GM21423 (cell line): ENCODE measurements around the gene FKBP9.
"Not testable (repeated sequence)": the region's sequence is repeated elsewhere in the genome, so short reads cannot be mapped to it uniquely, and the experiment has no call there.

Experiments
- ATAC-seq: cut with Tn5 transposase; IDR thresholded peaks from one replicate; pipeline ENCODE4 v1.9.1; 2021; ENCODE audit warnings: mild to moderate bottlenecking, moderate library complexity; ENCODE audit not compliant: unreplicated experiment

The FKBP9 gene

DNA sequence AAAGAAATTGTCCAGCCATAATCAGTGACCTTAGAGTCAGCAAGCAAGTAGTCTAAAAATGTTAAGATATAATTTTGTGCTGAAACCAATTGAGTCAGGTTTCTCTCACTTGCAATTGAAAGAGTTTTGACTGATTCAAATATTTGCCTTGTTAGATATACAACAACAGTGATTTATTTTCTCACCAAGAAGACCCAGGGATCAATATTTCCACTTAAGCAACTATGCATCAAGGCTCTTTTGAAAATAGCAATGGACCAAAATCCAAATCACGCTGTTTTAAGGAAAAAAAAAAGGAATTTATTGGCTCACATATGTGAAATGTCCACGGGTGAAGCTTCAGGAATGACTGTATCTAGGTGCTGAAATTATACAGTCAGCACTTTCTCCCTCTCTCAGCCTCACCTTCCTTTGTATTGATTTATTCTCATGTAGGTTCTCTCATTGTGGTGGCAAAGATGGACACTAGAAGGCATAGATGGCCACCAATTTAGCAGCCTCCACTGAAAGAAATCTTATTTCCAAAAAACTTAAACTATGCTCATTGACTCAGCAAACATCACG lies 9.7 kb upstream of the FKBP9 start:
- ATAC-seq = no peak

DNA sequence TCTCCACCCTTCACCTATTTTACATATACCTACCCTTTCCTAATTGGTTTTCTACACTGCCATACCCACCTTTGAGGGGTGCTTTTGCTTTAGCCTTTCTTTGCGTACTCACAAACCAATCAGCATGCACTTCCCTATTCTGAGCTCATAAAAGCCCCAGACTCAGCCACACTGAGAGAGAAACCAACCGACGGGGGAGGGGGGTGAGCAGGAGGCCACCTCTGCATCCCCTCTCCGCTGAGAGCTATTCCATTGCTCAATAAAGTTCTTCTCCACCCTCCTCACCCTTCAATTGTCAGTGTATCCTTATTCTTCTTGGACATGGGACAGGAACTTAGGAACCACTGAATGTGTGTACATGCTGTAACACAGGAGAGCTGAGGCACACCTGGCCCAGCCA lies 9.0 kb upstream of the FKBP9 start:
- ATAC-seq = no peak

DNA sequence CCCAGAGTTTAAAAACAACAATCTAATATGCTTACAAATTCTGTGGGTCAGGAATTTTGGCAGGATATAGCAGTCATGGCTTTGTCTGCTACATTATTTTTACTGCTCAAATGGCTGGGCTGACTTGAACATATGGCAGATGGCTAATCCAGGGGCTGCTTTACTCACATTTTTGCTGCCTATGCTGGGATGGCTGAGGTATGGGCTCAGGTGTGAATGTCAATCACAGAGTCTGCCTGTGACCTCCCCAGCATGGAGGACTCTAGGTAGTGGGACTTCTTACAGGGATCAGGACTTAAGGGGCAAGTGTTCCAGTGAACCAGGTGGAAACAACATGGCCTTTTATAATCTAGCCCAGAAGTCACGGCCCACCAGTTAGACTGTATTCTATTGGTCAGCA lies 4.4 kb upstream of the FKBP9 start:
- no peak for ATAC-seq

DNA sequence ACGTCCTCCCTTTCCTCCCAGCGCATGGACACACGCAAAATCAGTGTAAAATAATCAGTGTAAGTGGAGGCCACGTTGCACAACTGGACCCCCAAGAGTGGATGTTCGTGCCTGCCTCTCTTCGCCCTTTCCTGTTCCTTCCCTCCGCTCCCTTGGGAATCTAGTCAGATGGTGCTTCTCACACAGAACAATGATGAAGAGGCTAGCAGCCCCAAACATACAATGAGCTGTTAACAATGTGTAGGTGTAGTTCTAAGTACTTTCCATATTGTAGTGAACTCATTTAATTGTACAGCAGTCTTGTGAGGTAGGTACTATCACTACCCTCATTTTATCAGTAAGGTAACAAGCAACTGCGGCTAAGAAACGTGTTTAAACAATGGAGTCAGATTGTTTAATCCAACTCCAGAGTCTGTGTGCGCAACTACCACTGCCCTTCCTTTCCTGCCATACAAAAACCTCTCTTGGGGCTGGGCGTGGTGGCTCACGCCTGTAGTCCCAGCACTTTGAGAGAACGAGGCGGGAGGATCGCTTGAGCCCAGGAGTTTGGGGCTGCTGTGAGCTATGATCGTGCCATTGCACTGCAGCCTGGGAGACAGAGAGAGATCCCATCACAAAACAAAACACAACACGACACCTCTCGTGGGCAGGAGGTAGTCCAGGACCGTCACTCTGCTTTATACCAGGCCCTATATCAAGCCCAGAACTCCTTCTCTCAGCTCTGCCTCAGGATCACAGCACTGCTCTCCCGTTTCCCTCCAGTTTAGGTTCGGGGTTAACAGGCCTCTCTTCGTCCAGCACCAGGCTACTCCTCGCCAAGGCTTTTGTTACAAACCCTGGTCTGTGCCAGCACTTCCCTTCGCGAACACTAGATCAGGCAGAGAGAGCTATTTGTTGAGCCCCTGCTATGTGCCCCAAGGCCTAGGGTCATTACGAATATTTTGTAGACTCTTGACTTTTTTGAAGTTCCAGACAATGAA lies 1.1 kb downstream of the FKBP9 start:
- no peak for ATAC-seq

DNA sequence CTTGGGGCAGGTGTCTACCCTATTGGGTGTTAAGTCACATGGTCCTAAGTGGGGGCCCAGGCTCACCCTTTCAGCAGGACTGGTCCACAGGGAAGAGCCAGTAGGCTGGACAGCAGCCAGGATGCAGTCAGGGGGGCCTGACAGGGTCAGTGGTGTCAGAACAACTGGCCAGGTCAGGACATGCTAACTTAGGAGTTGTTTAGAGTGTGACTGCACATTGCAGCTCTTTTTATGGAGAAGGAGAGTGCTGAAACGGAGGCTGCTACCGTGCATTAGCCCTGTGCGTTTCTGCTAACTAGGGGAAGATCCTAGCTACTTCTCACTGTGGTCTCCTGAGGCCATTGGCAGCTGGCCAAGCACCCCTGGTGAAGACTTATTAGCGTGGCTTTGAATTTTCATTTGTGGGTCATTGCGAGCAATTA lies 6.7 kb downstream of the FKBP9 start:
- not testable (repeated sequence) for ATAC-seq

DNA sequence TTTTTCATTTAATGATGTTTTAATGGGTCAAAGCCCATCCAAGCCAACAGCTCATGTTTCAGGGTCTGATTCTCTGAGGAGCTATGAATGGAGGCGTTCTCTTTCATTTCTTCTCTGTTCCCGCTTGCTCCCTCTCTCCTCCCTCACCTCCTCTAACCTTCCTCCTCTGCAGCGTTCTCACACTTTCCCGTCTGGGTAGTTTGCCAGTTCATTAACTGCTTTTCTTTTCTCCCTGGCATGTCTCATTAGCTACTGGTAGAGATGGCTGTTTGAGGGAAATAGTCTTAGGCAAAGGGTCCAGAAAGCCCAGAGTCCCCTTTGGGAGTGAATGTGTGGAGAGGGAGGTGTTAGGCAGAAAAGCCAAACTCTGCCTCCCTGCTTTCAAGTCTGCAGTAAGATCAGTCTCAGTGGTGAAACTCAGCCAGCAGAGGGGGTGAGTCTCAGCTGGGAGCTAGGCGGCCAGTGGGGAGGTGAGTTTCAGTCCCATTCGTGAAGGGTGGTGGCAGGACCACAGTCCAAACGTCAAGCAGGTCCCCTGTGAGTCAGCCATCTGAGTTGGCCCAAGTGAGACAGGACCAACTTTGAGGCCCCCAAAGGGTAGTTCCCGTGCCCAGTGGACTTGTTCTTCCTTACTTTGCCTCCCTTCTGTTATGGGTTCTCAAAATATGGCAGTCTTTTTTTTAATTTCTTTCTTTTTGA lies 7.4 kb downstream of the FKBP9 start:
- peak; percentile 97 for ATAC-seq

DNA sequence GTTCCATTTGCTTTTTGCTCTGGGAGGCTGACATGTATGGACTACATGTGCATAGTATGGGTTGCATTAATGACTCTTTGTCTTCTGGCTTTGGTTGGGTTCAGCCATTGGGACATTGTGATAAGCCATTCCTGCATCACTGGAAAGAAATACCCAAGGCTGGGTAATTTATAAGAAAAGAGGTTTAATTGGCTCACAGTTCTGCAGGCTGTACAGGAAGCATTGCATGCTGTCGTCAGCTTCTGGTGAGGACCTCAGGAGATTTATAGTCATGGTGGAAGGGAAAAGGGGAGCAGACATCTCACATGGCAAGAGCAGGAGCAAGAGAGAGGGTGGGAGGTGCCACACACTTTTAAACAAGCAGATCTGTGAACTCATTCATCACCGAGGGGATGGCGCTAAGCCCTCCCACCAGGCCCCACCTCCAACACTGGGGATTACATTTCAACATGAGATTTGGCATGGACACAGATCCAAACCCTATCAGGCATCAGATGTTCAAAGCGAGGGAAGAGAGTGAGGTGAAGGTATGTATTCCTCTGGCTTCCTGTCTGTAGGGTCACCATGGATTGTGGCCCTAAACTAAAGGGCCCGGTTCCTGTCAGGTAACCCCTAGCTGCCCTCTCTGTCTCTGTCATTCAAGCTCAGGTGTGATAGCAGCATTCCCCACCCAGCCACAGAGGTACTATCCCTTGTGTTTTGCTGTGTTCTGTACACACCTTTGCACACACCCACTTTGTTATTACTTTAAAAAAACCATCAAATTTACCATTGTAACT lies 9.4 kb downstream of the FKBP9 start:
- not testable (repeated sequence) for ATAC-seq

DNA sequence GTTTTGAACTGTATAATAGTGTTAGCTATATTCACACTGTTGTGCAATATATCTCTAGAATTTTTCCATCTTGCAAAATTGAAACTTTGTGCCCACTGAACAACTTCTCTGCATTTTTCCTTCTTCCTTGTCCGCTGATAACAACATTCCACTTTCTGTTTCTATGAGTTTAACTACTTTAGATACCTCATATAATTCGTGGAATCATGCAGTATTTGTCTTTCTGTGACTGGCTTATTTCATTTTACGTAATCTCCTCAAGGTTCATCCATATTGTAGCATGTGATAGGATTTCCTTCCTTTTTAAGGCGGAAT lies 10.0 kb downstream of the FKBP9 start:
- ATAC-seq = not testable (repeated sequence)

DNA sequence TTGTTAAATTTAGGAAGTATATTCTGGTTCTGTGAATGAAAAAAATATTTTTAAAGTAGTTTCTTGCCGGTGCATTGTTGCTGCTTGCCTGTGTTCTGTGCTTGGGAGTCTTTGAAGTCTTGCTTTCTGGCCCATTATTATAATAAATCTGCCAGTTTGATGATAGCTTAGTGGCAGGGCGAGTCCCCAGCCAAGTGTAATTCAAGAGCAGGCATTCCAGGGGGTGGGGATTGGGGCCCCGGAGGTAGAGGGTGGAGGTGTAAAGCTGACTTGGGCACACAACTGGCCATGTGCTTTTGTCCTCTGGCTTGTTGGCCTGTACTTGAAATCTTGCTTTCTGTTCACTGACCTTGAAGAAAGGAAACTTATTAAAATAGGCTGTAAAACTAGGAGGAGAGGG lies 14.7 kb downstream of the FKBP9 start:
- ATAC-seq = not testable (repeated sequence)

DNA sequence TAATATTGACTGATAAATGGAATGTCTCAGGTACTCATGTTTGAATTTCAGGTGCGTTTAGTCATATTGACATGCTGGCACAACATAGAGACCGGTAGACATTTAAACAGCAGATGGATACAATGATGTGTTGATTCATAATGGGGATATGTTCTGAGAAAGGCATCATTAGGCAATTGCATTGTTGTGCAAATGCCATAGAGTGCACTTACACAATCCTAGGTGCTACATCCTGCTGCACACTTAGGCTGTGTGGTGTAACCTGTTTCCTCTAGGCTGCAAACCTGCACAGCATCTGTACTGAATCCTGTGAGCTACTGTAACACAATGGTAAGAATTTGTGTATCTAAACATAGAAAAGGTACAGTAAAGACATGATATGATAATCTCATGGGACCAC lies 19.9 kb downstream of the FKBP9 start:
- not testable (repeated sequence) for ATAC-seq

DNA sequence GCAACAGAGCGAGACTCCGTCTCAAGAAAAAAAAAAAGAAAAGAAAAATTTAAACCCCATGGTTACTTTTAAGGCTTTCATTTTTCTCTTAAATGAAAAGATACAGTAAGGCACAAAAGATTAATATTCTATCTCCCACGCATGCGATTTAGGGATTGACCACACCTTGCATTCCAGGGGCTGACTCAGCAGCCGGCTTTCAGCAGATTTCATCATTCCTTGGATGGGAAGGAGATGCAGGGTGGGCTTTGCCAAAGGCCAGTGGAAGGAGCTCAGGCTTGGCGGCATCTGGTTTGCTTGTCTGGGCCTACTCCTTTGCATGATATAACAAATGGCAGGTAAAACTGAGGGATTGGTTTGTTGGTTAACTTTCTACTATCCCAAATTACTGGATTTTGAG lies 22.0 kb downstream of the FKBP9 start:
- not testable (repeated sequence) for ATAC-seq

DNA sequence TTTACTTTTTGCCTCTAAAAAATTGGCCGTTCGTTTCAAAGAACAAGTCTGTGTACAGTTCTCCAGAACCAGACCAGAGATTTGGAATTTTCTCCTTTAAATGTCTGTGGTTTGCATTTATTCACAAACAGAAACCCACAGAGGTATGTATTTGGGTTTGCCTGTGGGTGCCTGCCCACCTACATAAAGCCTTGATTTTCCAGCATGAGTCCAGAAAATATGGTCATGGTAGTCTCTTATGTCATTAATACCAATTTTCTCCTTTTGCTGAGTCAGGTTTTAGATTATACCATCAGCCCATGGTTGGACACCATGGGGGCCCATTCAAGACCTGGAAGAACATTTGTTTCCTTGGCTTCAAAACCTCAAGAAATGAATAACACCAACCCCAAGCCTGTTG lies 22.7 kb downstream of the FKBP9 start:
- ATAC-seq = not testable (repeated sequence)

DNA sequence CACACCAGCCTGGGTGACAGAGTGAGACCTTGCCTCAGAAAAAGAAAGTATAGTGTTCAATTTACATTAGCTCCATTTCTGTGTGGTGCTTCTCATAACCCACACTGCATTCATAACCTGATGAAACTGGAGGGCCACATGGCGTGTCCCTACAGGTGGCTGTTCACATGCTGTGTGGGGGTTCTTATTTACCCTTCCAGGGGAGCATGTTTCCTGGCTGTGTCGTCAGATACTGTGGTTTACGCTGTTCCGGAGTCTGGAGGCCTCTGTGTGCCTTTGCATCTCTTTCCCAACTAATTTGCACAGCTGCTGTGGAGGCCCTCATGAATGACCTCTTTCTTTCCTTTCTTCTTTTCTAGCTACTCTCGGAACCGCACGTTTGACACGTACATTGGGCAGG lies 30.9 kb downstream of the FKBP9 start:
- peak; percentile 79 for ATAC-seq

DNA sequence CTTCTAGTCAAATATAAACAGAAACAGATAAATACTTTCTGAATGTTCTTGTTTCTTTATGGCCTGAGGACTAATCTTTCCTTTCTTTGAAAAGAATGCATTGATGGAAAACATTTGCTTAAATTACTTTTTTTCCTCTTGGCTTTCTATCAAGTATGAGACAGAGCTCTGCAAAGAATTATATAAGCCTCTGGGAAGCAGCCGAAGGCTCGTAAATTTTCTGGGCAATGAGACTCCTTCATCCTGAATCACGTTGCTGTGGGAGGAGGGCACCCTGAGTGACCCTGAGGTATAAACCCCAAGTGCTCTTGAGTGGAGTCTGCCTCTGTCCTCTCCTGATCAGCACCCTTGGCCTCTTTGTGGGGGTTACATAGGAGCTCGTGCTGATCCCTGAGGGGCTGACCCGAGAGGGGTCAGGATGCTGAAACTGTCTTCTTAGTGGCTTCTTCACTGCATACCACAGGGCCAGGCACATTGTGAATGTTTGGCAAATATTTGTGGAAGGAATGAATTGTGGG lies 33.9 kb downstream of the FKBP9 start:
- not testable (repeated sequence) for ATAC-seq

DNA sequence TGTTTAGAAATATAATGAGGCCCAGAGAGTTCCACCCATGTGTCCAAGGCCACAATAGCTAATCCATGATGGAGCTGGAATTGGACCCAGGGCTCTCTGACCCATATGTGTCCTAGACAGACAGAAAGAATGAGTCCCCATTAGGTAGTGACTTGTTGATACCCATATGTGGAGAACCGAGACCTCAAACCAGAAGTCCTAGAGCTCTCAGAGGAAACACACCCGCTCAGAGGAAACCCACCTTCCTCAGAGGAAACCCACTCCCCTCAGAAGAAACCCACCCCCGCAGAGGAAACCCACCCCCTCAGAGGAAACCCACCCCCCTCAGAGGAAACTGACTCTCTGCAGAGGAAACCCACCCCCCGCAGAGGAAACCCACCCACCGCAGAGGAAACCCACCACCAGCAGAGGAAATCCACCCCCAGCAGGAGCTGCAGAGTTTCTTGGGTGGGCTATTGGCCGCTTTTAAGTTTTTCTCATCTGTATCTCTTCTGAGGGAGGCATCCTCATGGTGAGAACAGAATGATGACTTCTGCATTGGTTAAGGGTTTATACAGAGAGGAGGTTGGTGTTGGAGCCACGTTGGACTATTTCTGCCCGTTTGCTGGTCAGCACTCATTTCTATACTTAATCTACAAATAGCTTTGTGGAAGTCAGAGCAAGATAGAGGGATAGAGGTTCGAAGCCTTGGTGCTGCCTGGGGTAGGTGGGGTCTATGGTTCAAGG lies 34.9 kb downstream of the FKBP9 start:
- not testable (repeated sequence) for ATAC-seq

DNA sequence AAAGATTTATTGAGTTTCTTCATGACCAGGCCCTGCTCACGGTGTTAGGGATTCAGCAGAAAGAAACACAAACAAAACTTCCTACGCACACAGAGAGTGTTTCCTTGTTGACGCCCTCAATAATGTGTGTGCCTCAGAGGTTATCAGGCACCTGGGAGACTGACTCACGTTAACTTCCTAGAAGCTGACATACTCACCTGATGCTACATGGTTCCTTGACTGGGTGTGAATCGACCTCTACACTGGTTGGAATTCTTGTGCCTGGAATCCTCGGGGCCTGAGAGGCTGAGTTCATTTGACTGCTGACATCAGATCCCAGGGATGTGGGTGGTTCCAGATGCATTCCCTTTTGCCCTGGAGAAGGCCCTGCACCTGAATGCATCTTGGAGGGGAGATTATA lies 35.5 kb downstream of the FKBP9 start:
- ATAC-seq = not testable (repeated sequence)

DNA sequence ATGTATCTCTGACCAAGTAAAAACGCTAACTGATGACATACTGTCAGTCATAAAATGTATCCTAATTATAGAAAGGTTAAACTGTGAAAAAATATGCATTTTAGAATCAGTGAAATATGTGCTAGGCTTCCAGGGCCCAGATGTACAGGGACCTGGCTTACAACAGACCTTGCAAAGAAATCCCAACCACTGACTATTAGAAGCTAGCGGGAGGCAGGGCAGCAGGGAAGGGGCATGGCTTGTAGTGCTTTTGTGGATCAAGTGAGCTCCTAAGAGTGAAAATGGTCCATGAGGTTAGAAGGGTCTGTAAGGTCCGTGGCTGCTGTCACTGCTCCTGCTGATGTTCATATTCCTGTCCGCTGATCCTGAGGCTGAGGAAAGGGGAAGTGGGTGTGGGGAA lies 40.7 kb downstream of the FKBP9 start:
- ATAC-seq = peak; percentile 10

DNA sequence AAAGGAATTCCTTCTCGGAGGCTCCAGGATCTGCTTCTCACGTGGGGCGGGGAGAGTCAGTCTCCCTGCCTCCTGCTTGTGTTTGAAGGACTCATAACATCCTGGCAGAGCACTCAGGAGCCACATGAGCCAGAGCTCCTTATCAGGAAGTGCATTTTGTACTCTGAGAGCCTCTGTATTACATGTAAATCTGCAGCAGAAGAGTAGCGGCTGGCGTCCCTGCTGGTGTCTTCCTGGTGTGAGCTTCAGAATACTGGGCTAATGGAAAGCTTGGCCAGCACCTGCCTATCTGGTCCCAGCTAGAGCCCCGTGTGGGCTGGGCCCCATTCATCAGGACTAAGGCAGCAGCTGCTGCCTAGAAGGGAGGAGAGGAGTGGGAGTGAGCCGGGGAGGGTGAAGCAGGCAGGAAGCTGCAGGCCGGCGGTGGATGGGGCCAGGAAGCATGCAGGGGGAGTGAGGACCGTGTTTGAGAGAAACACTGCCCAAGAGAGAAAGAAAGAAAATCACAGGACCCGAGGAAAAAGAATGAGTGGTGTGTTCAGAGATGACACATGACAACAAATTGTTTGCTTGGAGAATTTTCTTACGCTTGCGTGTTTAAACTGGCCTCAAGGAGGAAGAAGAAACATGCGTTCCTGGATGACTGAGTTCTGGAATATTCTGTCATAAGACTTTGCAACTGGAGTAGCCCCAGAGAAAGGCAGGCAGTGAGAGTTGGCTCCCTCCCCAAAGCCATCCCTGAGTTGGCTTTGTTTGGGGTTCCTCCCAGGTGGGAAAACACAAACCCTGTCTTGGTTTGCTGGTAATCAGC lies 41.3 kb downstream of the FKBP9 start:
- ATAC-seq = peak; percentile 65

DNA sequence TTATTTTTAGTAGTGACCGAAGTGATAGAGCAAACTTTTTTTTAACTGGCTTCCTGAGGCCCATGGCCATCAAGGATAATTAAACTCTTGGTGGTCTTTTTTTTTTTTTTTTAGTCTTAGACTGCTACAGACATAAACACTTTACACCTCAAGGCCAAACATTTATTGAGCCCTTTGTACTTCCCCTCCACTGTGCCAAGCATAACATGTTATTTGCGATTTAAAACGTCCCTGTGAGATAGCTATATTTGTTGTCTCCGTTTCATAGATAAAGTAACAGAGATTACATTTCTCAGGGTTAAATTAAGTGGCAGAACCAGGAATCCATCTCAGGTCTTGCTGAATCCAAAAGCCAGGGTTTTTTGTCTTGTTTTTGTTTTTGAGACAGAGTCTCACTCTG lies 42.1 kb downstream of the FKBP9 start:
- not testable (repeated sequence) for ATAC-seq
